ENCODE data around the gene NR2F6. TPM values are rescaled to one million over a fixed set of nuclear protein-coding genes. Genes with fewer than 3 reads are reported as not detected.
A peak's percentile ranks its signal among the peaks of the same experiment; 100 is the strongest.

Gene NR2F6
- total and polyA plus RNA-seq, 4 donors: 8.9 to 33.6 (median 26.1) TPM

DNA sequence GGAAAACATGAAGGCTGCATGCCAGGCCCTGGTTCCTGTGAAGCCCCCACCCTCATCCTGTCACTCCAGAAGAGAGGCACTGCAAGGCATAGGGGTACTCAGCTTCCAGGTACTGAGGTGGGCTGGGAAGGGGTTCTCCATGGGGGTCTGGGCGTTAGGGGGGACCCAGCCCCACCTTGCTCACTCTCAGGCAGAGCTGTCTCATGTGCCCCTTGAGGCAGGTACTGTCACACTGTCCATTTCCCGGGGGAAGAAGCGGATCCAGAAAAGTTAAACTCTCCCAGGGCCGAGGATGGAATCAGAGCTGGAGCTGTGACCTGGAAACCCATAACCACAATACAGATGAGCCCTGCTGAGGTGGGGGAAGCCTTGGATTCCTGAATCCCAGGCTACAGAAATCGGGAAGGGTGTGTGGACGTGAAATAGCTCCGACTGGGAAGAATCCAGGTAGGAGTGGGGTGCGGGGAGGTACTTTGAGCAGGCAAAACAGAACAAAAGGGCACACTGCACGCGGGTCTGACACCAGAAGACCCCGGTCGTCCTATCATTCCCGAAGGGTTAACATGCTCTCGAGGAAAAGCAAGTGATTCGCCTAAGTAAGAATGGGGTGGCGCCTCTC is 31.1 kb downstream of the NR2F6 start:
- no peak for DNase-seq (ENCODE audit: low read depth in 4 of 6, low spot score in 6 of 6)
- 26% methylated on average over 11 of the region's 16 CpGs for WGBS (ENCODE audit: insufficient coverage)
- Histone ChIP-seq H3K36me3 (ENCODE audit: control insufficient read depth, insufficient read depth, low read length) (peaks cover 70% of the 10 kb centered on the region), H3K27me3 (ENCODE audit: control insufficient read depth, insufficient read depth, low read length) (no peaks in the 10 kb centered on the region), H3K4me1 (ENCODE audit: control insufficient read depth, insufficient read depth, low read length) (peaks cover 19% of the 10 kb centered on the region), H3K4me3 (ENCODE audit: low read depth, low read length) (peak overlapping the region; percentile 85), H3K9me3 (ENCODE audit: control insufficient read depth, insufficient read depth, low read length) (no peaks in the 10 kb centered on the region), H3K27ac (ENCODE audit: low read depth, low read length) (peak overlapping the region; percentile 96)

DNA sequence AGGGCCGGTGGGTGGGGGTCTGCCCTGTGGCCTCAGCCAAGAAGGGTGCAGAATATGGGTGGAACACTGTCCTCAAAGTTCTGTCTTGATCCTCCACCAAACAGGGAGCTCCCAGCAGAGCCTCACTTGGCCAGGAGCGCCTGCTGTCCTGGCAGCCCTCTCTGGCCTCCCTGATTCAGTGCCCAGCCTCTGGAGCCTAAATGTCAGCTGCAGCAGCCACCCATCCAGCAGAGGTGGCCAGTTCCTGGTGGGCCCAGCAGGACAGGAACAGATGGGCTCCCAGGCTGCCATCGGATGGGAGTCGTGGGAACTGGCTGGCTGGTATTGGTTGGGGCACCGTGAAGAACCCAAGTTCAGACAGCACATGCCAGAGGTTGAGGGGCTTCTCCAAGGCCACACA is 32.4 kb downstream of the NR2F6 start:
- H3K36me3 ChIP-seq (ENCODE audit: control insufficient read depth, insufficient read depth, low read length): peaks cover 74% of the 10 kb centered on the region
- 82% methylated on average over 5 of the region's 5 CpGs for WGBS (ENCODE audit: insufficient coverage)

DNA sequence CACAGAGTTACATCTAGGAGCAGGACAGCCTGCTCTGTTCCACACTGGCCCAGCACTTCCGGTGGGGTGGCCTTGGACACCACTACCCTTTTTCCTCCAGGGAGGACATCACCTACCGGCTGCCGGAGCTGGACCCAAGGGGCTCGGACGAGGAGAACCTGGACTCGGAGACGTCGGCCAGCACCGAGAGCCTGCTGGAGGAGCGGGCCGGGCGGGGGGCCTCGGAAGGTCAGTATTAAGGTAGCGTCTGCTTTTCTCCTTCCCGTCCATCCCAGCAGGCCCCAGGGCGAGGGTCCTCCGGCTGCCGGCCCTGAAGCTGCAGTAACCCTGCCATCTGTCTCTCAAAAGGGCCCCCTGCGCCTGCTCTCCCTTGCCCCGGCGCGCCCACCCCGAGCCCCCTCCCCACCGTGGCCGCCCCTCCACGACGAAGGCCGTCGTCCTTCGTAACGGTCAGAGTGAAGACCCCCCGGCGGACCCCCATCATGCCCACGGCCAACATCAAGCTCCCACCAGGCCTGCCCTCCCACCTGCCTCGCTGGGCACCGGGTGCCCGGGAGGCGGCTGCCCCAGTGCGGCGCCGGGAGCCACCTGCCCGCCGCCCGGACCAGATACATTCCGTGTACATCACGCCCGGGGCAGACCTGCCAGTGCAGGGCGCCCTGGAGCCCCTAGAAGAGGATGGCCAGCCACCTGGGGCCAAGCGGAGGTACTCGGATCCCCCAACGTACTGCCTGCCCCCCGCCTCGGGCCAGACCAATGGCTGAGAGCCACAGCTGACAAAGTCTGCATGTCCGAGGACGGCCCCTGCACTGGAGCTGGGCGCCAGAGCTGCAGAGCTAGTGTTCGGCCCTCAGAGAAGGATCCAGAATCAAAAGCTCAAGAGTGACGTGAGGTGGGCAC is 33.9 kb downstream of the NR2F6 start:
- Histone ChIP-seq H3K27me3 (ENCODE audit: control insufficient read depth, insufficient read depth, low read length) (no peaks in the 10 kb centered on the region), H3K4me1 (ENCODE audit: control insufficient read depth, insufficient read depth, low read length) (peaks cover 19% of the 10 kb centered on the region), H3K27ac (ENCODE audit: low read depth, low read length) (no peak overlapping the region), H3K36me3 (ENCODE audit: control insufficient read depth, insufficient read depth, low read length) (peaks cover 68% of the 10 kb centered on the region), H3K9me3 (ENCODE audit: control insufficient read depth, insufficient read depth, low read length) (no peaks in the 10 kb centered on the region), H3K4me3 (ENCODE audit: low read depth, low read length) (no peak overlapping the region)
- no peak for DNase-seq (ENCODE audit: low read depth in 4 of 6, low spot score in 6 of 6)
- 94% methylated on average over 52 of the region's 58 CpGs for WGBS (ENCODE audit: insufficient coverage)

More for the DNA sequence above, 32.4 kb downstream of the NR2F6 start:
- Histone ChIP-seq H3K4me1 (ENCODE audit: control insufficient read depth, insufficient read depth, low read length) (peaks cover 19% of the 10 kb centered on the region), H3K4me3 (ENCODE audit: low read depth, low read length) (no peak overlapping the region), H3K27ac (ENCODE audit: low read depth, low read length) (no peak overlapping the region), H3K27me3 (ENCODE audit: control insufficient read depth, insufficient read depth, low read length) (no peaks in the 10 kb centered on the region), H3K9me3 (ENCODE audit: control insufficient read depth, insufficient read depth, low read length) (no peaks in the 10 kb centered on the region)
- no peak for DNase-seq (ENCODE audit: low read depth in 4 of 6, low spot score in 6 of 6)

DNA sequence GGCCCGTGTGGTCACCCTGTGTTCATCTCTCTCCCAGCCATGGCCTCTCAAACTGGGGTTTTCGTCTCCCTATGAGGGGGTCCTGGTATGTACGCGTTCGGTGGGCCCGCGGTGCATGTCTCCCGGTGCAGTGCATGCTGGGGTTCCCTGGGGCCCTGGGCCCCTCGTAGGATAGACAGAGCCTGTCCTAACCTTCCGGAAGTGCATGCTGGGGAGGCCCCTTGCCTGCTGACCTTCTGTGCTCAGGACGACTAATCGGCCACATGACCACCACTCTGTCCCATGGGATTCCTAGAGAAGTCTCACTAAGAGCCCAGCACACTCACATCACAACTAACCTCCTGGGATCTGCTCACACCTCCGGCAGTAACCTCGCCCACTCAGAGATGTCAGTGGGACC is 35.4 kb downstream of the NR2F6 start:
- Histone ChIP-seq H3K27ac (ENCODE audit: low read depth, low read length) (no peak overlapping the region), H3K27me3 (ENCODE audit: control insufficient read depth, insufficient read depth, low read length) (no peaks in the 10 kb centered on the region), H3K4me1 (ENCODE audit: control insufficient read depth, insufficient read depth, low read length) (peaks cover 10% of the 10 kb centered on the region), H3K4me3 (ENCODE audit: low read depth, low read length) (no peak overlapping the region), H3K36me3 (ENCODE audit: control insufficient read depth, insufficient read depth, low read length) (peaks cover 79% of the 10 kb centered on the region), H3K9me3 (ENCODE audit: control insufficient read depth, insufficient read depth, low read length) (no peaks in the 10 kb centered on the region)
- no peak for DNase-seq (ENCODE audit: low read depth in 4 of 6, low spot score in 6 of 6)
- WGBS (ENCODE audit: insufficient coverage): 96% methylated on average over 12 of the region's 14 CpGs

DNA sequence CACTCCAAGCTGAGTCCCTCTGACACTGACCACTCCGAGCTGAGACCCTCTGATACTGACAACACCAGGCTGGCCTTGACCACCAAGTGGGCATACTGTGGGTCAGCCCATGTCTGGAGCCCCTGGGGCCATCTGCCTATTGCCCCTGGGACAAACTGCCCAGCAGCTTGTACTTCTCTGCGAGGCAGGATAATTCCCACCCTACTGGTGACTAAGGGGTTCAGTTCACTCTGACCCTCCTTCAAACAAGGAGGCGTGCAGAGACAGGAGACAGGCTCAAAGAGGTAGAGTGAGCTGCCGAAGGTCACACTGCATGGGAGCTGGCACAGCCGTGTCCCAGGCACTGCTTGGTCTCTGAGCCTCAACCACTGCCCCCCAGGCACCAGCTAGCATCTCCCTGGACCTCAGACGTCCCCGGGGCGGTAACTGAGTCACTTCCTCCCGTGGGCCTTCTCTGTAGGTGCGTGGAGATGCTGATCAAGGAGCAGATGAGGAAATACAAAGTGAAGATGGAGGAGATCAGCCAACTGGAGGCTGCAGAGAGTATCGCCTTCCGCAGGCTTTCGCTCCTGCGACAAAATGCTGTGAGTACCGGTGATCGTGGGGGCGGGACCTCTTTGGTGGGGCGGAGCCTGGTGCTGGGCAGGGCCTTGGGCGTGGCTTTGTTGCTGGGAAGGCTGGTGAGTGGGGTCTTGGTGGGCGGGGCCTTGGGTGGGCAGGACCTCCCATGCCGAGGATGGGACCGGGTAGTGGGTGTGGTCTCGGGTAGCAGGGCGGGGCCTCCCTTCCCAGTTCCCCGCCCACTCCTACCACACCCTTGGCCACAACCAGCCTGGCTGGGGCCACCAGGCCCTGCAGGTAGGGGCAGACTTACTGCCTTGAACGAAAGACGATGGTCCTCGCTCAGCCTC is 36.3 kb downstream of the NR2F6 start:
- no peaks in the 10 kb centered on the region for H3K9me3 ChIP-seq (ENCODE audit: control insufficient read depth, insufficient read depth, low read length)
- 69% methylated on average over 18 of the region's 28 CpGs for WGBS (ENCODE audit: insufficient coverage)
- DNase-seq (ENCODE audit: low read depth in 4 of 6, low spot score in 6 of 6): peak in 1 of 6 donors; percentile 19
- no peak overlapping the region for H3K4me3 ChIP-seq (ENCODE audit: low read depth, low read length)
- peaks cover 2% of the 10 kb centered on the region for H3K4me1 ChIP-seq (ENCODE audit: control insufficient read depth, insufficient read depth, low read length)
- no peaks in the 10 kb centered on the region for H3K27me3 ChIP-seq (ENCODE audit: control insufficient read depth, insufficient read depth, low read length)
- H3K27ac ChIP-seq (ENCODE audit: low read depth, low read length): no peak overlapping the region
- H3K36me3 ChIP-seq (ENCODE audit: control insufficient read depth, insufficient read depth, low read length): peaks cover 88% of the 10 kb centered on the region

DNA sequence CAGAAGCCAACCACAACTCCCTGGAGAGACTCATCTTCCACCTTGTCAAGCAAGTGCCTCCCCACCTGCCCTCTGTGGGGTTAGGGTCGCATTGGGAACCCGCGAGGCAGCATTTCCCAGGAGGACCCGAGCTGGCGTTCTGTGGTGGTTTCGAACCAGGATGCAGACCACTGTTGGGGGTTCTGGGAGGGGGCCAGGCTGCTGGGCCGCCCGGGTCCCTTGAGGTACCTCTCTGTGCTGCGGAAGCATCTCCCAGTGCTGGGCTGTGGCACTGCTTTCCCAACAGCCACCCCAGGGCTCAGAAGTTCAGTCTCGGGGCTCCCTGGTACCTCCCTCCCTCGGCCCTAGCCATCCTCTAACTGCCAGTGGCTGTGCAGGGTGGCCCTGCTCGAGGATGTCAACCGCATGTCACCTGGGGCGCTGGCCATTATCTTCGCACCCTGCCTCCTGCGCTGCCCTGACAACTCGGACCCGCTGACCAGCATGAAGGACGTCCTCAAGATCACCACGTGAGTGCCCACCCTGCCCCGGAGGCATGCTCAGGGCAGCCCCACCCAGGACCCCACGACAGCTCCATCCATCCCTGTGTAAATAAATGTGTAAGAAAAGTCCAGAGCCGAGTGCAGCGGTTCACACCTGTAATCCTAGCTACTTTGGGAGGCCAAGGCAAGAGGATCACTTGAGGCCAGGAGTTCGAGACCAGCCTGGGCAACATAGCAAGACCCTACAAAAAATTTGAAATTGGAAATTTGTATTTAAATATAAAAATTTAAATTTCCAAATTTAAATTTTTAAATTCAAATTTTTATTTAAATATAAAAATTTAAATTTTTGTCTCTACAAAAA is 38.8 kb downstream of the NR2F6 start:
- Histone ChIP-seq H3K9me3 (ENCODE audit: control insufficient read depth, insufficient read depth, low read length) (no peaks in the 10 kb centered on the region), H3K27ac (ENCODE audit: low read depth, low read length) (no peak overlapping the region), H3K36me3 (ENCODE audit: control insufficient read depth, insufficient read depth, low read length) (peaks cover 94% of the 10 kb centered on the region), H3K4me1 (ENCODE audit: control insufficient read depth, insufficient read depth, low read length) (no peaks in the 10 kb centered on the region), H3K27me3 (ENCODE audit: control insufficient read depth, insufficient read depth, low read length) (no peaks in the 10 kb centered on the region), H3K4me3 (ENCODE audit: low read depth, low read length) (no peak overlapping the region)
- 96% methylated on average over 22 of the region's 25 CpGs for WGBS (ENCODE audit: insufficient coverage)
- DNase-seq (ENCODE audit: low read depth in 4 of 6, low spot score in 6 of 6): no peak

DNA sequence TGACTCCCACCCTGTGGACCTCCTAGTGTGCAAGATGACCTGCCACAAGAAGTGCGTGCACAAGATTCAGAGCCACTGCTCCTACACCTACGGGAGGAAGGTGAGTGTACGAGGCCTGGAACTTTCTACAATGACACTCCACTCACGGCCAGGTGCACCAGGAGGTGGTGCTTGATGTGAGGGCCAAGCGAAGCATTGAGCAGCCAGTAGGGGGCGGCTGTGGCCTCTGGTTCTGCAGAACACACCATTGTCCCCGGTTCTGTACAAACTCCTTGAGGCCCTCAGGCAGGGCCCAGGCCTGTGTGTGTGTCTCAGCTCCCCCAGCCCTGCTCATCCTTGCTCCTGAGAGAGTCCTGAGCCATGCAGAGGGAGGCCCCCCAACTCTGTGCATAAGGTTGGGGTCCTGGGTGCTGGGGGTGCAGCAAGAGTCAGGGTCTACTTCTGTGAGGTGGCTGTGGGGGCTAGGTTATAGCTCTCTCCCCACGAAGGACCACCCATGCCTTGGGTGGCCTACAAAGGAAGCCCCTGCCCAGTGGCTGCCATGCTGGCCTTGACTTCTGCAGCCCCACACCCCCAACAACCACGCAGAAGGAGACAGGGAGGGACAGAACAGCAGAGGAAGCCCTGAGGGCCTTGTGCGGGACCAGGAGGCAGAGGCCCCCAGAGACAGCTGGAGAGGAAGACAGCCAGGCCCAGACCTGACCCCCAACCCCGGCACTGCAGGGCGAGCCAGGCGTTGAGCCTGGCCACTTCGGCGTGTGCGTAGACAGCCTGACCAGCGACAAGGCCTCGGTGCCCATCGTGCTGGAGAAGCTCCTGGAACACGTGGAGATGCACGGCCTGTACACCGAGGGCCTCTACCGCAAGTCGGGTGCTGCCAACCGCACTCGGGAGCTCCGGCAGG is 40.2 kb downstream of the NR2F6 start:
- H3K27ac ChIP-seq (ENCODE audit: low read depth, low read length): no peak overlapping the region
- WGBS (ENCODE audit: insufficient coverage): 81% methylated on average over 24 of the region's 27 CpGs
- H3K9me3 ChIP-seq (ENCODE audit: control insufficient read depth, insufficient read depth, low read length): no peaks in the 10 kb centered on the region
- H3K36me3 ChIP-seq (ENCODE audit: control insufficient read depth, insufficient read depth, low read length): peaks cover 94% of the 10 kb centered on the region
- no peaks in the 10 kb centered on the region for H3K27me3 ChIP-seq (ENCODE audit: control insufficient read depth, insufficient read depth, low read length)
- peak in 2 of 6 donors; percentile 45 to 56 for DNase-seq (ENCODE audit: low read depth in 4 of 6, low spot score in 6 of 6)
- no peak overlapping the region for H3K4me3 ChIP-seq (ENCODE audit: low read depth, low read length)
- no peaks in the 10 kb centered on the region for H3K4me1 ChIP-seq (ENCODE audit: control insufficient read depth, insufficient read depth, low read length)

DNA sequence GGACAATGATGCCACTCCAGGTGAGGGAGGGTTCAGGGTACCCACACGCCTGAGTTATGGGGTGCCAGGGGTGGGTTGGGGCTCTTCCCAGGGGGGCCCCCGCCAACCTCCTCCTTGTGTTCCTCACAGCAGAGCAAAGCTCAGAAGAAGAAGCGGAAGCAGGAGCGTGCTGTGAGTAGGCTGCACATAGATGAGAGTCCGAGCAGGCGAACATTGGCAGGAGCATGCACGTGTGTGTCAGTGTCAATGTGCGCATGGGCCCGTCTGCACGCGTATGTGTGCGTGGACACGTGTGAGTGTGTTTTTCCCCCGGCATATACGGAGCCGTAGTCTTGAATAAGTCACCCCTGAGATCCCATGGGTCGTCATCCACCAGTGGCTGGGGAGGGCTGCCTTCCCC is 43.0 kb downstream of the NR2F6 start:
- Histone ChIP-seq H3K36me3 (ENCODE audit: control insufficient read depth, insufficient read depth, low read length) (peaks cover 93% of the 10 kb centered on the region), H3K4me3 (ENCODE audit: low read depth, low read length) (no peak overlapping the region), H3K27ac (ENCODE audit: low read depth, low read length) (no peak overlapping the region), H3K9me3 (ENCODE audit: control insufficient read depth, insufficient read depth, low read length) (no peaks in the 10 kb centered on the region), H3K4me1 (ENCODE audit: control insufficient read depth, insufficient read depth, low read length) (no peaks in the 10 kb centered on the region), H3K27me3 (ENCODE audit: control insufficient read depth, insufficient read depth, low read length) (no peaks in the 10 kb centered on the region)
- DNase-seq (ENCODE audit: low read depth in 4 of 6, low spot score in 6 of 6): no peak
- WGBS (ENCODE audit: insufficient coverage): 94% methylated on average over 17 of the region's 17 CpGs

All from spinal cord (tissue), 10 donors.